ENCODE measurements around the gene NNT. TPM values are rescaled to one million over a fixed set of nuclear protein-coding genes. Genes with fewer than 3 reads are reported as not detected.
"Not testable (repeated sequence)": the region's sequence is repeated elsewhere in the genome, so short reads cannot be mapped to it uniquely, and the experiment has no call there.

Gene NNT
- total RNA-seq (2014; rRNA removed; shearing (Covaris generic)) = 74.1 and 97.7 TPM in 2 replicates

GRCh38 chr5:43602461-43603343, at the start of gene NNT:
NNT (plus strand) TSS chr5:43603180; CDS start chr5:43609196, 6,016 bp downstream.
- DNase-seq (ENCODE audit: low spot score) = peak; percentile 53

DNA sequence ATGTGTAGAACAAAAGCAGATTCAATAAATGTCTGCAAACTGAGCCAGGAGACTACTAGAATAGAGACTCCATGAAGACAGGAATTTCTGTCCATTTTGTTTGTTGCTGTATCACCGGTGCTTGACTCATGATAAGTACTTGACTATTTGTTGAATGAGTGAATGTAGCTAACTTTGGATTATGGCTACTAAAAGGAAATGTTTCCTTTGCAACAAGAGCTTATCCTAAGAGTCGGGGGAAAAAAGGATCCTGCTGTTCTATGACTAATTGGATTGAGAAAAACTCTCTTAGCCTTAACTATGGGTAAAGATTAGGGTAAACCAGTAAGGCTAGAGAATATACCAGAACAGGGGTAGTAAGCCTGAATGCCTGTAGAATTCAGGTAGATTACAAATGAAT, 49.6 kb upstream of the NNT start:
- DNase-seq (ENCODE audit: low spot score) = no peak

- DNase-seq (ENCODE audit: low spot score) = no peak
Measured at GRCh38 chr5:43554497-43554896, 48.5 kb upstream of the NNT start.

GRCh38 chr5:43555895-43556606, 46.9 kb upstream of the NNT start:
- peak; percentile 15 for DNase-seq (ENCODE audit: low spot score)

GRCh38 chr5:43556607-43556856, 46.4 kb upstream of the NNT start:
- not testable (repeated sequence) for DNase-seq (ENCODE audit: low spot score)

DNA sequence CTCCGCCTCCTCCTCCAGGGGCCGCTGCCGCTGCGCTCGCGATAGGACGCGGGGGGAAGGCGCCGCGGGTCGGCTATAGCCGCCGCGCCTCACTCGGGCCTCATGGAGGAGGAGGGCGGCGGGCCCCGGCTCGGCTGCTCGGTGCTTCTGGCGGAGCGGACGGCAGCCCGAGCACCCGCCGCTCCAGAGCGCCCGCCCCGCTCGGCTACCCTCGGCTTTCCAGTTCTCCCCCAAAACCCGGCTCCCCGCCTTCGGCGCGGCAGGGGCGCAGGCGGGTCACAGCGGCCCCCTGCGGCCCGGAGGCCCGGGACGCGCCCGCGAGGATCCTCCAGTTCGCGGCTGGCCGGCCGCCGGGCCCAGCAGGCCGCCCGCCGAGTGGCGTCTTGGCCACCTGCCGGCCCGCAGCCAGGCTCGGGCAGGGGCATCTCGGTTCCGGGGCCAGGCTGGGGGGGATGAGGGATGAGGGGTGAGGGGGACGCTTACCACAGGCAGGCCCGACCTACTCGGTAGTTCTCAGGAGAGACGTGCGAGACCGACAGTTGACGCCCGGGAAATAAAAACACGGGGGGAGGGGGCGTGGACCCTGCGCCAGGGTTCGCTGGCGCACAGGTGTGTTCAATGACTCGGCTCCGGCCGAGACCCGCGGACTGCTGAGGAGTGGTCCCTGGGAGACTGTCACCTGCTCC, 46.0 kb upstream of the NNT start, which contains the start of gene PAIP1:
Gene PAIP1 (minus strand): TSS at position 221 of the 686 bp plus-strand sequence. CDS start 231 bp downstream, outside the sequence.
- peak; percentile 70 for DNase-seq (ENCODE audit: low spot score)

DNA sequence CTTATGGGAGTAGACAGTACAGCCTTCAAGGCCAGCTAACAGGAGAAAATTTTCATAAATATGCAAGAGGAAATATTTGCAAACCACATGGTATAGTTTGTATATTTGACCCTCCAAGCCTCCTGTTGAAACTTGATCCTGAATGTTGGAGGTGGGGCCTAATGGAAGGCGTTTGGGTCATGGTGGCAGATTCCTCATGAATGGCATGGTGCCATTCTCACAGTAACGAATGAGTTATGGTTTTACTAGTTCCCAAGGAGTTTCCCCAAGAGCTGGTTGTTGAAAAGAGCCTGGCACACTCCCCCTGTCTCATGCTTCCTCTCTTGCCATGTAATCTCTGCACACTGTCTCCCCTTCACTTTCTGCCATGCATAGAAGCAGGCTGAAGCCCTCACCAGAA, 42.9 kb upstream of the NNT start:
- peak; percentile 53 for DNase-seq (ENCODE audit: low spot score)

DNA sequence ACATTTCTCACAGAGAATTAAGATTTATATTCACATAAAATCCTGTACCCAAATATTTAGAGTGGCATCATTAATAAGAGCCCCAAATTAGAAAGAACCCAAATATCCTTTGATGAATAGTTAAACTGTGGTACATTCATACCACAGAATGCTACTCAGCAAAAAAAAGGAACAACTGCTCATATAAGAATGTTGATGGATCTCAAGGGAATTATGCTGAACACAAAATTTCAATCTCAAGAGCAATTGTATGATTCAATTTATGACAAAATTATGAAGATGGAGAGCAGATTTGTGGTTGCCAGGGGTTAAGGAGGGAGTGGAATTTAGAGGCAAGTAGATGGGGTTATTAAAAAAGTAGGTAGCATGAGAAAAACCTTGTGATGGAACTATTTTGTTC, 41.6 kb upstream of the NNT start:
- no peak for DNase-seq (ENCODE audit: low spot score)

- no peak for DNase-seq (ENCODE audit: low spot score)
Measured at GRCh38 chr5:43563321-43563720, 39.7 kb upstream of the NNT start.

- DNase-seq (ENCODE audit: low spot score) = no peak
Measured at GRCh38 chr5:43564289-43564850, 38.6 kb upstream of the NNT start.

DNA sequence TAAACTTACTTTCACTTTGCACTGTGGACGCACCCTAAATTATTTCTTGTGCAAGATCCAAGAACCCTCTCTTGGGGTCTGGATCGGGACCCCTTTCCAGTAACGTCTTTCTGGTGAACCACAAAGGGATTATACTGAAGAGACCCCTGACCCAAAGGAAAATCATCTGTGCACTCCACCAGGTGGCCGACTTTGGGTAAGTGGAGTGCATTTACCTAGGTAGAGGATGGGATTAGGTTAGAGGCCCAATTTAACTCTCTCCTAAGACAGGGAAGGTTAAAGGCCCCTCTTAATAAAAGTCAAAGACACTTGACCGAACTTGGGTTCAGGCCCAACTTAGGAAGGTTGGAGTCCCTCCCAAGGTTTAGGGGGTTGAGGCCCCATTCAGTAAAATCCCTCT, 37.9 kb upstream of the NNT start:
- no peak for DNase-seq (ENCODE audit: low spot score)

DNA sequence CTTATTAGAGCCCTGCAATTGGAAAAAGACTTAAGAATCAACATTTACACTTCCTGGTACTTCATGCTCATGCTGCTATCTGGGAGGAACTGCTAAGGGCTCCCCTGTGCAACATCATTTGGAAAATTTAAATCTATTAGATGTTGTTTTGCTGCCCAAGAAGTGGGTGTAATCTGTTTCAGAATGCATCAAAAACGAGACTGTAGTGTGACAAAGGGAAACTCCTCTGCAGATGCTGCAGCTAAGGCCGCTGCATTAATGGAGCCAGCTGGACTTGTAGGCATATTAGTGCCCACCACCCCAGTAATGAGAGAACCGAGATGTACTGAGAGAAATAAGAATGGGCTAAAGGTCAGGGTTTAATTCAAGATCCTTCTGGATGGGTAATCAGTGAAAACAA, 35.0 kb upstream of the NNT start:
- DNase-seq (ENCODE audit: low spot score) = no peak

- DNase-seq (ENCODE audit: low spot score) = no peak
Measured at GRCh38 chr5:43569236-43569746, 33.7 kb upstream of the NNT start.

DNA sequence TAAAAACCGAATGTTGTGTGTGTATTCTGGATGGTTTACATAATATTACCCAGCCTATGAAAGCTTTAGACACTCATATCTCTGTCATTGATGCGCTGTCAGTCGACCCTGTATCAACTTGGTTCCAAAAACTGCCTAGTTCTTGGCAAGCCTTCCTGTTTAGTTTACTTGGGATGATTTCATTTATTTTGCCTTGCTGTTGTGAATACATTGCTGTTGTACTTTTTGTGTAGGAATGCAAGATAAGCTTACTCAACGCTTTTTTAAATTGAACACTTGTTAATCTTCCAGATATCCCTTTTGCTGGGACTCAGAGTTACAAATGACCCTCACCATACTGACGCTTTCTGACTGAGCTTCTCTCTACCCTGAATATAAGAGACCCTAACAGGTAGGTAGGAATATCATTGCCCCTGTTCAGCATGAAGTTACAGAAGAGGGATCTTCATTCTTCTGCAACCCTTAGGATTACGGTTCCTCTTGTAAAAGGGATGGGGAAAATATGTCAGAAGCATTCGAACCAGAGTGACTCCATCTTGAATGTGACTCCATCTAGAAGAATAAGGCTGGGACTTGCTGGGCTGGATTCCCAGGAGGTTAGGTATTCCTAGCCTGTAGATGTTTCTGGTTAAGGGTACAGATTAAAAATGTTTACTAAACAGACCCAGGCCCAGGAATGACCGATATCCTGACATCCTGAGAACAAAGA, 32.4 kb upstream of the NNT start:
- DNase-seq (ENCODE audit: low spot score) = no peak

GRCh38 chr5:43571237-43571636, 31.7 kb upstream of the NNT start:
- DNase-seq (ENCODE audit: low spot score) = no peak

GRCh38 chr5:43572357-43572756, 30.6 kb upstream of the NNT start:
- no peak for DNase-seq (ENCODE audit: low spot score)

DNA sequence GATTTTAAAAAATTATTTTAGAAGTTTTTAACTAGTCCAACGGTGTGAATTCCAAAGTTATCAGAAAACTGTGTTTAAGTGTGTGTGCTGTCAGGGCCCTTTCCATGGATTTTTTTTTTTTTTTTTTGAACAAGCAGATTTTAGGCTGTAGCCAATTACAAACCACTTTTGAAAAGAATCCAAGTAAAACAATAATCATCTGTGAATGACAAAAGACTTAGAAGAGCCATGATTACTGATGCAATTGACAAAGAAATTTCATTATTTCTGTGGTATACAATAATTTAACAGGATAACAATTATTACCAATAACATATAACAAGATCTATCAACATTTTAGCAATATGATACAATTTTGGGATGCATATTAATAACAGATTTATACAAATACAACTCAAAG, 29.9 kb upstream of the NNT start:
- no peak for DNase-seq (ENCODE audit: low spot score)

- DNase-seq (ENCODE audit: low spot score) = not testable (repeated sequence)
Measured at GRCh38 chr5:43580402-43581210, 22.4 kb upstream of the NNT start.

DNA sequence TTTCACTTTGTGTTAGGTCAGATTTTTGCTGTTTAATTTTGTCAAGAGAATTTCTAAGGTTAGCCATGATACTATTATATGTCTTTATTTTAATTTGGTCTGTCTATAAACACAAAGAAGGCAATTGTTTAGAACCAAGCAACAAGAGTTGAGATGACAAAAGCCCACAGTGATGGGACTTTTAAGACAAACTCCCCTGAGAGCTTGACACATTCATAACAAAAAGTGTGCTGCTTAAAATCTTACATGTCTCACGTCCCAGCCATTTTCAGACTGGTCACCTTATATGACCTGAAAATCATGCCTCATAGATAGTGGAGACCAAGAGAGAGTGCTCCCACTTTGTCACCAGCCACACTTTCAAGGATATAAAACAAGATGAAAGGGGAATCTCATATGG, 21.6 kb upstream of the NNT start:
- no peak for DNase-seq (ENCODE audit: low spot score)
